Lung (tissue), 12 donors: ENCODE results near the gene ACTL9. TPM values are rescaled to one million over a fixed set of nuclear protein-coding genes. Genes with fewer than 3 reads are reported as not detected.

Experiments
- ATAC-seq: fragments of 200-7000 bp; cut with Tn5 transposase; one replicate; pipeline ENCODE4 v1.9.1; 2020; ENCODE audit warnings: moderate number of reproducible peaks; ENCODE audit not compliant: insufficient read depth, low FRiP score
- DNase-seq, 3 donors: peaks; one replicate each; pipeline ENCODE4 v3.0.0-alpha.2; 2013 to 2017
- H3K27ac ChIP-seq, 2 donors: one replicate each; pipeline ENCODE4 v1.5.1; 2013; ENCODE audit warnings: mild to moderate bottlenecking in 2 of 2, moderate library complexity in 2 of 2, control low read depth in 1 of 2, inconsistent platforms in 1 of 2, low read depth in 1 of 2, low read length in 1 of 2
- H3K27me3 ChIP-seq, 3 donors: one replicate each; pipeline ENCODE4 v1.5.1; 2013; ENCODE audit warnings: low read length in 2 of 3; ENCODE audit not compliant: control insufficient read depth in 3 of 3, insufficient read depth in 3 of 3
- H3K36me3 ChIP-seq, 4 donors: one replicate each; pipeline ENCODE4 v1.5.1; 2013; ENCODE audit warnings: low read length in 4 of 4, mild to moderate bottlenecking in 1 of 4, moderate library complexity in 1 of 4; ENCODE audit not compliant: control insufficient read depth in 4 of 4, insufficient read depth in 4 of 4
- H3K4me1 ChIP-seq, 5 donors: one replicate each; pipeline ENCODE4 v1.5.1; 2013; ENCODE audit warnings: low read length in 5 of 5, mild to moderate bottlenecking in 2 of 5, moderate library complexity in 1 of 5; ENCODE audit not compliant: control insufficient read depth in 5 of 5, insufficient read depth in 5 of 5
- H3K4me3 ChIP-seq: one replicate; pipeline ENCODE4 v1.5.1; 2013; ENCODE audit warnings: mild to moderate bottlenecking, control low read depth, moderate library complexity
- H3K9ac ChIP-seq, 2 donors: one replicate each; pipeline ENCODE4 v1.5.1; 2013; ENCODE audit warnings: low read length in 2 of 2, control low read depth in 1 of 2; ENCODE audit not compliant: insufficient read depth in 1 of 2
- H3K9me3 ChIP-seq, 4 donors: one replicate each; pipeline ENCODE4 v1.5.1; 2013; ENCODE audit warnings: low read length in 3 of 4, mild to moderate bottlenecking in 1 of 4, moderate library complexity in 1 of 4; ENCODE audit not compliant: control insufficient read depth in 4 of 4, insufficient read depth in 3 of 4
- whole genome bisulfite sequencing, 2 donors: extraction: QIAGEN DNeasy Blood & Tissue Kit; methylation state at CpG; one replicate each; pipeline ENCODE4 v1.1.7; 2013; 5-methylcytosine and 5-hydroxymethylcytosine counted together
- polyA plus RNA-seq, 2 donors: library from polyadenylated mRNA; stranded (reverse); fragments of 200-250 nt; gene quantifications; one replicate each; pipeline ENCODE4 v1.2.1, GENCODE V29; 2013
- total RNA-seq, 2 donors: library from RNA; depleted of rRNA in 1 of 2; stranded (reverse); fragments of >200 nt in 1 of 2; gene quantifications; one replicate each; pipeline ENCODE4 v1.2.1, GENCODE V29; 2014 to 2021
- TF ChIP-seq, protein P1 (sequence below): IDR thresholded peaks from 2 replicates; pipeline ENCODE4 v1.5.1; 2012; ENCODE audit warnings: mild to moderate bottlenecking; ENCODE audit errors: control extremely low read depth, extremely low read depth
- donor health status: control.
- donor health status: control.
- donor health status: Bipolar disorder and iron deficiency.
- donor health status: healthy.
- donor health status: DM: yes; HTN: yes; CAD: no.

ACTL9 gene
- total and polyA plus RNA-seq, 4 donors = not detected

DNA sequence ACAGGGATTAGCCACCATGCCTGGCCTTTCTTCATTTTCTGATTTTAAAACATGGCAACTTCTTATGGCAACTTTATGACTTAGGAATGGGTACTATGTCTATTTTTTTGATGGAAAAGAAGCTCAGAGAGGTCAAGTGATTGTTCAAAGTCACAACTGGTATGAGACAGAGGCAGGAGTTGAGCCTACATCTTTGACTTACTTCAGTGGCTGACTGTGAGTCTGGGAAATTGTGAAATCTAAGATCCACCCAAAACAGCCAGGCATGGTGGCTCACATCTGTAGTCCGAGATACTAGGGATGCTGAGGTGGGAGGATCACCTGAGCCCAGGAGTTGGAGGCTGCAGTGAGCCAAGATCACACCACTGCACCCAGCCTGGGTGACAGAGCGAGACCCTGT is 2.4 kb upstream of the ACTL9 start:
- DNase-seq = no peak
- H3K36me3 ChIP-seq = no peaks in the 10 kb centered on the region
- 69 to 75% methylated on average over 2 of the region's 2 CpGs for whole genome bisulfite sequencing, 2 donors
- H3K4me1 ChIP-seq = no peaks in the 10 kb centered on the region
- H3K9ac ChIP-seq = no peak overlapping the region
- peaks cover 0 to 7% (median 0%) of the 10 kb centered on the region in 4 donors for H3K9me3 ChIP-seq
- no peak for ATAC-seq
- TF ChIP-seq, protein P1, sequence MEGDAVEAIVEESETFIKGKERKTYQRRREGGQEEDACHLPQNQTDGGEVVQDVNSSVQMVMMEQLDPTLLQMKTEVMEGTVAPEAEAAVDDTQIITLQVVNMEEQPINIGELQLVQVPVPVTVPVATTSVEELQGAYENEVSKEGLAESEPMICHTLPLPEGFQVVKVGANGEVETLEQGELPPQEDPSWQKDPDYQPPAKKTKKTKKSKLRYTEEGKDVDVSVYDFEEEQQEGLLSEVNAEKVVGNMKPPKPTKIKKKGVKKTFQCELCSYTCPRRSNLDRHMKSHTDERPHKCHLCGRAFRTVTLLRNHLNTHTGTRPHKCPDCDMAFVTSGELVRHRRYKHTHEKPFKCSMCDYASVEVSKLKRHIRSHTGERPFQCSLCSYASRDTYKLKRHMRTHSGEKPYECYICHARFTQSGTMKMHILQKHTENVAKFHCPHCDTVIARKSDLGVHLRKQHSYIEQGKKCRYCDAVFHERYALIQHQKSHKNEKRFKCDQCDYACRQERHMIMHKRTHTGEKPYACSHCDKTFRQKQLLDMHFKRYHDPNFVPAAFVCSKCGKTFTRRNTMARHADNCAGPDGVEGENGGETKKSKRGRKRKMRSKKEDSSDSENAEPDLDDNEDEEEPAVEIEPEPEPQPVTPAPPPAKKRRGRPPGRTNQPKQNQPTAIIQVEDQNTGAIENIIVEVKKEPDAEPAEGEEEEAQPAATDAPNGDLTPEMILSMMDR = no peak
- peaks cover 2 to 4% (median 4%) of the 10 kb centered on the region in 3 donors for H3K27me3 ChIP-seq
- no peak overlapping the region for H3K4me3 ChIP-seq
- H3K27ac ChIP-seq = no peak overlapping the region

DNA sequence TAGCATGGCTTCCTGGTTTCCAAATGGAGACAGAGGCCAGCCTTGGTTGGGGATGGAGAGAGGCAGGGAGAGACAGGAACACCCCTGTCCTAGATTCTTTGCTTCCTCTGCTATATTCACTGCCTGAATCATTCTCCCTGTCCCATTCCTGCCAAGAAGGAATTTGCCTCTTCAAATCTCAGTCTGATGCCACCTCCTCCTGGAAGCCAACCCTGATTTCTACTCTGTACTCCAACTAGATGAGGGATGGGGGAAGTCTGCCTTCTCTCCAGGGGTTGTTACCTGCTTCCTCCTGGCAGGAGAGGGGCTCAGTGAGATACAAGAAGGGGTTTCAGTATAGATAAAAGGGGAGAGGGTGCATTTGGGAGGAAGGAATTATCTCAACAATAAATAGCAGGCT is 1.3 kb upstream of the ACTL9 start:
- ATAC-seq = no peak
- TF ChIP-seq, protein P1 = no peak

DNA sequence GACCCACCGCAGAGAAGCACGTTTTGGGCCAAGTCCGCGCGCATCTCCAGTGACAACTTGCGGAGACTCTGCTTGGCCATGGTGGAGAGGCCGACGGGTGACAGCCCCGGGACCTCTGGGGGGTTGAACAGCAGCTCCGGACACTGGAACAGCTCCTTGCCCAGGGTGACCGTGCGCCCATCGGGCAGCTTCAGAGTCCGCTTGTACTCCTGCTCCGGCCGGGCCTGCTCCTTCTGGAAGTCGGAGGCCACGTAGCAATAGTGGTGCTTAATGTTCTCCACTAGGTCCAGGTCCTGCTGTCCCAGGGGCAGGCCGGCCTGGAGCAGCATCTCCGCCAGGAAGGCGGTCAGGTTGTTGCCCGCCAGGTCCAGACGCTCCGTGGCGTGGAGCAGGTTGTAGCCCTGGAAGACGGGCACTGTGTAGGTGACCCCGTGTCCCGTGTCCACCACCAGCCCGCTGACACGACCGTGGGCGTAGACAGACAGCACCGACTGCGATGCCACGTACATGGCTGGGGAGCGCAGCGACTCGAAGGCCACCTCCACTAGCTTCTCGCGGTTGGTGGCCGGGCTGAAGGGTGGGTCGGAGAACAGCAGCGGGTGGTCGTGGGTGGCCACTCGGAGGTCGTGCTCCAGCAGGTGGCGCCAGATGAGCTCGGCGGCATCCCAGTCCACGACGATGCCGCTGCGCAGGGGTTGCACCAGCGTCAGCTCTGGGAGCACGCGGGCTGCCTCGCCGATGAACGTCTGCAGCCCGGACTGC is 743 bp downstream of the ACTL9 start:
- Histone ChIP-seq H3K27ac (no peak overlapping the region), H3K36me3 (no peaks in the 10 kb centered on the region), H3K27me3 (peaks cover 2 to 4% (median 4%) of the 10 kb centered on the region in 3 donors), H3K9ac (no peak overlapping the region), H3K4me3 (no peak overlapping the region), H3K4me1 (no peaks in the 10 kb centered on the region), H3K9me3 (peaks cover 0 to 7% (median 0%) of the 10 kb centered on the region in 4 donors)
- no peak for DNase-seq
- TF ChIP-seq, protein P1 = no peak
- no peak for ATAC-seq
- 61 to 65% methylated on average over 58 to 60 of the region's 60 CpGs for WGBS, 2 donors

More for the DNA sequence above, 1.3 kb upstream of the ACTL9 start:
- Histone ChIP-seq H3K27ac (no peak overlapping the region), H3K4me1 (no peaks in the 10 kb centered on the region), H3K4me3 (no peak overlapping the region), H3K36me3 (no peaks in the 10 kb centered on the region), H3K27me3 (peaks cover 2 to 4% (median 4%) of the 10 kb centered on the region in 3 donors), H3K9ac (no peak overlapping the region), H3K9me3 (peaks cover 0 to 7% (median 0%) of the 10 kb centered on the region in 4 donors)
- DNase-seq = no peak
